K562 (cell line): ENCODE data around the gene IRF2BP2. TPM values are rescaled to one million over a fixed set of nuclear protein-coding genes. Genes with fewer than 3 reads are reported as not detected.

Experiments
- AFF1 ChIP-seq, 2 experiments: fragments of 450-650 bp; IDR thresholded peaks; 2 replicates each; pipeline ENCODE4 v1.6.1; 2018; ENCODE audit warnings: mild to moderate bottlenecking in 2 of 2, low read depth in 1 of 2; ENCODE audit not compliant: partially characterized antibody in 2 of 2
- CREB5 ChIP-seq: fragments of 250-450 bp; sonication (Bioruptor Pico); IDR thresholded peaks from 2 replicates; pipeline ENCODE4 v1.5.0; 2020; ENCODE audit warnings: mild to moderate bottlenecking
- FOSL1 ChIP-seq: fragments of 200-800 bp; sonication (Bioruptor generic); conservative IDR thresholded peaks from 2 replicates; pipeline ENCODE4 v1.6.1; 2016; ENCODE audit warnings: missing genetic modification characterization, missing compliant biosample characterization
- HCFC1 ChIP-seq: IDR thresholded peaks from 2 replicates; pipeline ENCODE4 v1.6.1; 2012; ENCODE audit warnings: low read depth, low read length, improper control_type of control experiment
- JUNB ChIP-seq: fragments of 450-650 bp; formaldehyde crosslinking; conservative IDR thresholded peaks from 2 replicates; pipeline ENCODE4 v1.4.0; 2020; ENCODE audit warnings: mild to moderate bottlenecking
- JUND ChIP-seq, 2 experiments: IDR thresholded peaks; 2 replicates in 1 of 2; 3 replicates in 1 of 2; pipeline ENCODE4 v1.6.1; 2011; ENCODE audit warnings: borderline replicate concordance in 2 of 2, low read depth in 2 of 2, low read length in 2 of 2, improper control_type of control experiment in 1 of 2, missing biosample characterization in 1 of 2, missing genetic modification characterization in 1 of 2, missing genetic modification reagents in 1 of 2
- NELFE ChIP-seq: IDR thresholded peaks from 2 replicates; pipeline ENCODE4 v1.6.1; 2011; ENCODE audit warnings: mild to moderate bottlenecking; ENCODE audit not compliant: insufficient read depth, insufficient read length
- NFE2L1 ChIP-seq: fragments of 450-650 bp; IDR thresholded peaks from 2 replicates; pipeline ENCODE4 v1.6.1; 2016; ENCODE audit warnings: missing genetic modification characterization, low read depth, mild to moderate bottlenecking, missing compliant biosample characterization, moderate library complexity, borderline replicate concordance
- SETDB1 ChIP-seq: IDR thresholded peaks from one replicate; pipeline ENCODE4 v1.6.1; 2012; ENCODE audit warnings: low read length, control low read depth, inconsistent platforms
- SP1 ChIP-seq: sonication (generic); formaldehyde crosslinking; IDR thresholded peaks from 2 replicates; pipeline ENCODE4 v1.8.1; 2022; ENCODE audit warnings: mild to moderate bottlenecking, missing genetic modification reagents
- SRSF7 ChIP-seq: fragments of 200-400 bp; formaldehyde crosslinking; optimal IDR thresholded peaks from 2 replicates; pipeline ENCODE3; 2017; ENCODE audit warnings: mild to moderate bottlenecking, low read depth, low read length
- TAL1 ChIP-seq: fragments of 450-650 bp; IDR thresholded peaks from 2 replicates; pipeline ENCODE4 v1.6.1; 2016; ENCODE audit warnings: mild to moderate bottlenecking
- THRB ChIP-seq: fragments of 450-650 bp; formaldehyde crosslinking; conservative IDR thresholded peaks from 2 replicates; pipeline ENCODE4 v1.4.0; 2022; ENCODE audit warnings: mild to moderate bottlenecking, missing genetic modification characterization
- ZFX ChIP-seq: sonication (generic); formaldehyde crosslinking; IDR thresholded peaks from 2 replicates; pipeline ENCODE4 v1.8.0; 2022; ENCODE audit warnings: mild to moderate bottlenecking, missing genetic modification reagents, moderate library complexity
- ZNF589 ChIP-seq: fragments of 200-800 bp; sonication (Bioruptor generic); IDR thresholded peaks from 2 replicates; pipeline ENCODE4 v1.6.1; 2016; ENCODE audit warnings: low read depth, missing genetic modification characterization, missing compliant biosample characterization
- ZNF668 ChIP-seq: fragments of 250-450 bp; sonication (Bioruptor Pico); IDR thresholded peaks from 2 replicates; pipeline ENCODE4 v1.8.0; 2022; ENCODE audit warnings: mild to moderate bottlenecking, inconsistent platforms
- ZNF75A ChIP-seq: fragments of 450-650 bp; formaldehyde crosslinking; IDR thresholded peaks from 2 replicates; pipeline ENCODE4 v1.4.0; 2020; ENCODE audit warnings: mild to moderate bottlenecking
- ZNF76 ChIP-seq: fragments of 250-450 bp; sonication (Bioruptor Pico); IDR thresholded peaks from 2 replicates; pipeline ENCODE4 v1.4.0; 2020; ENCODE audit warnings: mild to moderate bottlenecking, moderate library complexity, borderline replicate concordance
- ZNF766 ChIP-seq: fragments of 200-800 bp; sonication (Bioruptor generic); conservative IDR thresholded peaks from 2 replicates; pipeline ENCODE4 v1.6.1; 2016; ENCODE audit warnings: missing genetic modification characterization, missing compliant biosample characterization
- polyA plus RNA-seq, 8 experiments: library from polyadenylated mRNA; depleted of rRNA in 4 of 8; stranded (reverse) in 5 of 8; unstranded in 3 of 8; fragments of >200 nt; fragmentation: Nextera tagmentation in 2 of 8; fragmentation: Illumina TruSeq in 1 of 8; extraction: Ambion mirVana in 2 of 8; extraction: Trizol in 1 of 8; gene quantifications; 2 replicates each; pipeline versions ENCODE4 v1.2.1 to v1.2.3, GENCODE V29; 2011 to 2014; ENCODE audit warnings: inconsistent platforms in 1 of 8, missing spikeins in 1 of 8
- total RNA-seq, 7 experiments: library from RNA; depleted of rRNA in 6 of 7; stranded (reverse); fragments of >200 nt in 6 of 7; fragmentation: Illumina TruSeq in 2 of 7; extraction: Trizol in 2 of 7; gene quantifications; 2 replicates each; pipeline versions ENCODE4 v1.2.1 to v1.2.3, GENCODE V29; 2011 to 2021; ENCODE audit warnings: low replicate concordance in 1 of 7

IRF2BP2 gene
- total and polyA plus RNA-seq, 9 of the 15 experiments (the other 6 are each of a cell fraction or from before 2014, with no cell fraction given): 7.7 to 68.6 (median 22.1) TPM

- no peak; the same call in 1 of the 2 replicates for TF ChIP-seq THRB
- no peak for TF ChIP-seq JUNB (CRISPR knock-in tag)
- no peak; the same call in 1 of the 2 replicates for TF ChIP-seq SP1
- no peak for TF ChIP-seq SRSF7
- no peak; the same call in 1 of the 2 replicates for TF ChIP-seq JUND (IDR thresholded peaks at IDR 0.05; ENCODE audit: borderline replicate concordance, low read depth, low read length)
- TF ChIP-seq JUND (tag; IDR thresholded peaks at IDR 0.05; ENCODE audit: borderline replicate concordance, low read depth, low read length): no peak; the same call in 1 of the 3 replicates
- TF ChIP-seq ZNF76: peak; percentile 77; the same call in 1 of the 2 replicates
- peak; percentile 47; the same call in 1 of the 2 replicates for TF ChIP-seq HCFC1
- no peak; the same call in 1 of the 2 replicates for TF ChIP-seq ZNF668 (CRISPR knock-in tag)
- TF ChIP-seq ZNF75A (CRISPR knock-in tag): peak; percentile 26; the same call in 1 of the 2 replicates
- TF ChIP-seq NFE2L1 (tag): no peak
- no peak for TF ChIP-seq AFF1 (IDR thresholded peaks at IDR 0.05; ENCODE audit: low read depth in 1 of 2, partially characterized antibody in 2 of 2)
- peak; percentile 91 for TF ChIP-seq ZFX
- TF ChIP-seq TAL1: no peak
- TF ChIP-seq ZNF766 (CRISPR knock-in tag): peak; percentile 88
- TF ChIP-seq CREB5 (CRISPR knock-in tag): no peak
- no peak for TF ChIP-seq NELFE
- TF ChIP-seq SETDB1: no peak
- TF ChIP-seq FOSL1 (tag): peak; percentile 58
- TF ChIP-seq ZNF589: peak; percentile 74; the same call in 1 of the 2 replicates
Observed at GRCh38 chr1:234599617-234600417, 10.2 kb downstream of the IRF2BP2 start (continued).
